Erythroblast (primary cell): ENCODE data around the gene PIGQ.
A peak's percentile ranks its signal among the peaks of the same experiment; 100 is the strongest.

Experiments
- DNase-seq, 2 experiments: peaks; one replicate each; lab custom pipeline; 2025; lab: John Stamatoyannopoulos, UW
- GATA1 ChIP-seq: IDR thresholded peaks from 2 replicates; pipeline ENCODE4 v1.6.1; 2011; ENCODE audit warnings: low read depth, mild to moderate bottlenecking, control low read depth, low read length, moderate library complexity
- POLR2A ChIP-seq: IDR thresholded peaks from 2 replicates; pipeline ENCODE4 v1.6.1; 2011; ENCODE audit warnings: mild to moderate bottlenecking, low read length

PIGQ gene

GRCh38 chr16:528111-529011 lies 41.4 kb upstream of the PIGQ start:
- peak; percentile 56 for TF ChIP-seq POLR2A
- no peak for TF ChIP-seq GATA1

GRCh38 chr16:529012-529575 lies 40.7 kb upstream of the PIGQ start:
- TF ChIP-seq GATA1 (no peak), POLR2A (peak; percentile 30)
- no peak for DNase-seq

More at GRCh38 chr16:528111-529011, 41.4 kb upstream of the PIGQ start:
- DNase-seq, result peak; percentile 71 to 79

- DNase-seq, result peak in 1 of 2 experiments; percentile 27
- TF ChIP-seq POLR2A, result no peak
- no peak for TF ChIP-seq GATA1
Observed at GRCh38 chr16:530111-530817, 39.5 kb upstream of the PIGQ start.

- no peak for DNase-seq
- TF ChIP-seq POLR2A, result no peak
- TF ChIP-seq GATA1, result no peak
Observed at GRCh38 chr16:531494-532125, 38.2 kb upstream of the PIGQ start.

GRCh38 chr16:533391-534123 lies 36.2 kb upstream of the PIGQ start:
- TF ChIP-seq GATA1, result no peak
- no peak for TF ChIP-seq POLR2A
- DNase-seq, result no peak

GRCh38 chr16:534135-534534 lies 35.6 kb upstream of the PIGQ start:
- TF ChIP-seq POLR2A, result no peak
- no peak for TF ChIP-seq GATA1
- DNase-seq, result no peak

GRCh38 chr16:534856-535445 lies 34.8 kb upstream of the PIGQ start:
- TF ChIP-seq GATA1, result no peak
- TF ChIP-seq POLR2A, result no peak
- no peak for DNase-seq

- peak; percentile 83 to 90 for DNase-seq
- TF ChIP-seq POLR2A (no peak), GATA1 (no peak)
Observed at GRCh38 chr16:535446-536405, 34.0 kb upstream of the PIGQ start.

GRCh38 chr16:536746-537145 lies 33.0 kb upstream of the PIGQ start:
- DNase-seq, result no peak
- TF ChIP-seq POLR2A (no peak), GATA1 (no peak)

GRCh38 chr16:537415-538335 lies 32.1 kb upstream of the PIGQ start:
- TF ChIP-seq GATA1, result no peak
- TF ChIP-seq POLR2A, result no peak
- no peak for DNase-seq
